ENCODE measurements around the gene FAM170A. TPM values are rescaled to one million over a fixed set of nuclear protein-coding genes. Genes with fewer than 3 reads are reported as not detected.

Gene FAM170A
- total and polyA plus RNA-seq, 7 donors: 0.60 TPM; not detected in 6

DNA sequence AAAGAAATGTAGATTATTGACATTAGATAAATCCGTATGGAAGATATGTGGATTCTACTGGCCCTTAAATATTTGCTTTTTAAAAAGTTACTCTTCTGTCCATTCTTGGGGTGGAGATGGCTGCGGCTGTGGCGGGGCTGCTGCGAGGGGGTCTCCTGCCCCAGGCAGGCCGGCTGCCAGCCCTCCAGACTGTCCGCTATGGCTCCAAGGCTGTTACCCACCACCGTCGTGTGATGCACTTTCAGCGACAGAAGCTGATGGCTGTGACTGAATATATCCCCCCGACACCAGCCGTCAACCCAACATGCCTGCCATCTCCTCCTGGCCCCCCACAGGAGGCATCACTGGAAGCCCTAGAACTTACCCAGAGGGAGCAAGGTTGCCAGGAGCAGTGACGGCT lies 50.7 kb downstream of the FAM170A start:
- Histone ChIP-seq H3K4me3 (no peak overlapping the region), H3K27me3 (no peaks in the 10 kb centered on the region), H3K27ac (no peak overlapping the region), H3K4me1 (no peaks in the 10 kb centered on the region), H3K36me3 (no peaks in the 10 kb centered on the region), H3K9me3 (peaks cover 0 to 4% (median 0%) of the 10 kb centered on the region in 4 donors)
- DNase-seq: no peak
- TF ChIP-seq EP300 (IDR thresholded peaks at IDR 0.05) (no peak), POLR2A (IDR thresholded peaks at IDR 0.05) (no peak), POLR2AphosphoS5 (IDR thresholded peaks at IDR 0.05) (no peak)
- TF ChIP-seq, protein P1, sequence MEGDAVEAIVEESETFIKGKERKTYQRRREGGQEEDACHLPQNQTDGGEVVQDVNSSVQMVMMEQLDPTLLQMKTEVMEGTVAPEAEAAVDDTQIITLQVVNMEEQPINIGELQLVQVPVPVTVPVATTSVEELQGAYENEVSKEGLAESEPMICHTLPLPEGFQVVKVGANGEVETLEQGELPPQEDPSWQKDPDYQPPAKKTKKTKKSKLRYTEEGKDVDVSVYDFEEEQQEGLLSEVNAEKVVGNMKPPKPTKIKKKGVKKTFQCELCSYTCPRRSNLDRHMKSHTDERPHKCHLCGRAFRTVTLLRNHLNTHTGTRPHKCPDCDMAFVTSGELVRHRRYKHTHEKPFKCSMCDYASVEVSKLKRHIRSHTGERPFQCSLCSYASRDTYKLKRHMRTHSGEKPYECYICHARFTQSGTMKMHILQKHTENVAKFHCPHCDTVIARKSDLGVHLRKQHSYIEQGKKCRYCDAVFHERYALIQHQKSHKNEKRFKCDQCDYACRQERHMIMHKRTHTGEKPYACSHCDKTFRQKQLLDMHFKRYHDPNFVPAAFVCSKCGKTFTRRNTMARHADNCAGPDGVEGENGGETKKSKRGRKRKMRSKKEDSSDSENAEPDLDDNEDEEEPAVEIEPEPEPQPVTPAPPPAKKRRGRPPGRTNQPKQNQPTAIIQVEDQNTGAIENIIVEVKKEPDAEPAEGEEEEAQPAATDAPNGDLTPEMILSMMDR (IDR thresholded peaks at IDR 0.05): no peak
- 91% methylated on average over 12 of the region's 12 CpGs for WGBS, 2 donors
- intact Hi-C loops (cut with DNase I): no loop called here

DNA sequence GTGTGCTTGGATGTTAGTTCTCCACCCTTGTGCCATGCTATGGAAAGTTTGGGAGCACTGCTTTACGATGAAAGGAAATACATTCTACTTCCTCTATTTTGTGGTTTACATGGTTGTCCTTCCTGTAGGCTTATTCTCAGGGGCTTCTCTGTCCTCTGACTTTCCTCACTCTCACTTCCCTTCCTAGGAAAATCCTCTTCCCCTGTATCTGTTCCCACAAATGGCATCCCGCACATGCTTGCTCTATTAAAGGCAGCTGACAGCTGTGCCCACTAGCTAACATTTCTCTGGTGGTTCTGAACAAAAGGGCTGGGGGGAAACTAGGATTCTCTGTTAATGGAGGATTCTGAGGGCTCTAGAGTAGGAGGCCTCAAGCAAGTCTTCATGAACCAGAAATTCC lies 52.4 kb downstream of the FAM170A start:
- no peak for DNase-seq
- H3K4me1 ChIP-seq: no peaks in the 10 kb centered on the region
- intact Hi-C loops (cut with DNase I): no loop called here
- TF ChIP-seq POLR2A (IDR thresholded peaks at IDR 0.05) (no peak), POLR2AphosphoS5 (IDR thresholded peaks at IDR 0.05) (no peak)
- H3K4me3 ChIP-seq: no peak overlapping the region
- H3K27me3 ChIP-seq: no peaks in the 10 kb centered on the region
- no peaks in the 10 kb centered on the region for H3K36me3 ChIP-seq
- peaks cover 0 to 4% (median 0%) of the 10 kb centered on the region in 4 donors for H3K9me3 ChIP-seq
- WGBS, 2 donors: 69 to 87% methylated on average over 2 of the region's 2 CpGs
- H3K27ac ChIP-seq: no peak overlapping the region

DNA sequence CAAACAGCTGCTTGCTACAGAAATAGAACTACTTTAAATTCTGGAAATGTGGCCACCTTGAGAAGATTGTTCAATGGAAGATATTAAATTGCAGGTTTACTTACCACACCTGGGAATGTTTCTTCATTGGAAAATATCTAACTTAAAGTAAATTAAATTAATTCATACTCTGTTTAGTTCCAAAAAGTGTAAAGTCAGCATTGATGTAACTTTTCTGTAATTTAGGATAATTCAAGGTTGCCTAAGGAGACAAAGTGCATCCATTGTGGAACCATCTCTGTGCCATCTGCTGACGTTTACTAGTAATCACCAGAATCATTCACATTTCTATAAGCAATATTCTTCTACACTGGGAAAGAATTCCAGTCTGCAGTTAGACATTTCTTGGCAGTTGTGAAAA lies 53.0 kb downstream of the FAM170A start:
- DNase-seq: no peak
- 63 to 82% methylated on average over 1 of the region's 1 CpG for WGBS, 2 donors
- no peaks in the 10 kb centered on the region for H3K27me3 ChIP-seq
- H3K4me3 ChIP-seq: no peak overlapping the region
- intact Hi-C loops (cut with DNase I): no loop called here
- H3K9me3 ChIP-seq: peaks cover 0 to 4% (median 0%) of the 10 kb centered on the region in 4 donors
- TF ChIP-seq, protein P1 (IDR thresholded peaks at IDR 0.05): no peak
- TF ChIP-seq EP300 (IDR thresholded peaks at IDR 0.05) (no peak), POLR2A (IDR thresholded peaks at IDR 0.05) (no peak), POLR2AphosphoS5 (IDR thresholded peaks at IDR 0.05) (no peak)
- no peaks in the 10 kb centered on the region for H3K4me1 ChIP-seq
- no peaks in the 10 kb centered on the region for H3K36me3 ChIP-seq
- no peak overlapping the region for H3K27ac ChIP-seq

Other genes starting within 250 kb of the FAM170A start
- 100 to 1,000 TPM in 1 of 4 donors, 10 to 100 TPM in 3; 80.6 to 114 (median 86.5) TPM for gene HSD17B4, start 177.1 kb upstream of the FAM170A start, total RNA-seq
- 100 to 1,000 TPM; 147 to 229 (median 149) TPM for gene HSD17B4, start 177.1 kb upstream of the FAM170A start, polyA plus RNA-seq

Measured in sigmoid colon (tissue), 7 donors.